OCI-LY3 (cell line): ENCODE data around the gene RGMB.

Experiments
- H2AFZ ChIP-seq: fragments of 200-600, 300-600 bp; shearing (Covaris generic); 2 replicates; pipeline ENCODE4 v1.6.0; 2014; ENCODE audit warnings: antibody characterized with exemption, low read depth, low read length
- H3K27ac ChIP-seq: fragments of 200-600, 300-600 bp; sonication (generic); 2 replicates; pipeline ENCODE4 v1.5.1; 2014; ENCODE audit warnings: mild to moderate bottlenecking, low read length, moderate library complexity, mixed read lengths
- H3K27me3 ChIP-seq: fragments of 200-600, 300-600 bp; sonication (generic); 2 replicates; pipeline ENCODE4 v1.6.1; 2014; ENCODE audit warnings: low read depth, low read length, mixed read lengths
- H3K36me3 ChIP-seq: fragments of 200-600, 300-600 bp; sonication (generic); replicated peaks from 2 replicates; pipeline ENCODE3; 2014; ENCODE audit warnings: low read depth, low read length, mixed read lengths
- H3K4me1 ChIP-seq: fragments of 300-600, 200-600 bp; sonication (generic); 2 replicates; pipeline ENCODE4 v1.6.1; 2014; ENCODE audit warnings: low read length, mixed read lengths
- H3K4me2 ChIP-seq: fragments of 200-600, 300-600 bp; sonication (generic); 2 replicates; pipeline ENCODE4 v1.6.1; 2014; ENCODE audit warnings: low read length, mixed read lengths
- H3K4me3 ChIP-seq: fragments of 300-600, 200-600 bp; sonication (generic); 2 replicates; pipeline ENCODE4 v1.5.1; 2014; ENCODE audit warnings: antibody characterized with exemption, mild to moderate bottlenecking, low read length, moderate library complexity
- H3K79me2 ChIP-seq: fragments of 300-600, 200-600 bp; shearing (Covaris generic); 2 replicates; pipeline ENCODE4 v1.6.1; 2014; ENCODE audit warnings: mild to moderate bottlenecking, low read length, mixed read lengths
- H3K9ac ChIP-seq: fragments of 300-600, 200-600 bp; shearing (Covaris generic); 2 replicates; pipeline ENCODE4 v1.6.0; 2014; ENCODE audit warnings: mild to moderate bottlenecking, low read length, moderate library complexity
- H3K9me3 ChIP-seq: fragments of 200-600, 300-600 bp; shearing (Covaris generic); 2 replicates; pipeline ENCODE4 v1.6.1; 2014; ENCODE audit warnings: low read length, mixed read lengths; ENCODE audit not compliant: insufficient read depth
- H4K20me1 ChIP-seq: fragments of 200-600, 300-600 bp; sonication (generic); 2 replicates; pipeline ENCODE4 v1.6.1; 2016; ENCODE audit warnings: low read length, mixed read lengths; ENCODE audit not compliant: insufficient read depth
- EZH2phosphoT487 ChIP-seq: fragments of 200-600 bp; shearing (Covaris generic); IDR thresholded peaks from 2 replicates; pipeline ENCODE4 v1.6.1; 2018; ENCODE audit warnings: antibody characterized with exemption, mixed run types, low read depth
- TF ChIP-seq, protein P1 (sequence below): fragments of 200-600, 300-600 bp; sonication (generic); IDR thresholded peaks from 2 replicates; pipeline ENCODE4 v1.5.1; 2014; ENCODE audit warnings: antibody characterized with exemption, low read length, low read depth

RGMB gene

DNA sequence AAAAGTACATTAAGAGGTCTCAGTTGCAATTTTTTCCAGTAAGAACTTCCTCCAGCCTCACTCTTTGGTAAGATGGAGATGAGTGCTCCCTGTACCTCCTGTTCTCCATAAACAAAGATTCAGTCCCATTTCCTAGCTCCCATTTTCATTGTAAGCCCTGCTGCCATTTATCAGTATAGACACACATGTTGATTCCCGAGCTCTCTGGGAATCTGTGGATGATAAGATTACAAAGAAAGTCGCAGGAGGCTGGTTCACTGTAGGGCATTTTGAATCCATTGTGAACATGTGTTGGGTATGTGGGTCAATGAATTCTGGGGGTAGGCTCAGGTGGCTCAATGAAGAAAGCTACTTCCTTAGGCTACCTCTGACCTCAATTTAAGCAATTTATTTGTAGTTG is 36.7 kb downstream of the RGMB start:
- no peak overlapping the region for H3K4me2 ChIP-seq
- H3K9me3 ChIP-seq: no peaks in the 10 kb centered on the region
- H3K36me3 ChIP-seq: no peaks in the 10 kb centered on the region
- no peaks in the 10 kb centered on the region for H4K20me1 ChIP-seq
- H2AFZ ChIP-seq: no peak overlapping the region
- H3K27me3 ChIP-seq: no peaks in the 10 kb centered on the region
- H3K27ac ChIP-seq: no peak overlapping the region
- TF ChIP-seq, protein P1, sequence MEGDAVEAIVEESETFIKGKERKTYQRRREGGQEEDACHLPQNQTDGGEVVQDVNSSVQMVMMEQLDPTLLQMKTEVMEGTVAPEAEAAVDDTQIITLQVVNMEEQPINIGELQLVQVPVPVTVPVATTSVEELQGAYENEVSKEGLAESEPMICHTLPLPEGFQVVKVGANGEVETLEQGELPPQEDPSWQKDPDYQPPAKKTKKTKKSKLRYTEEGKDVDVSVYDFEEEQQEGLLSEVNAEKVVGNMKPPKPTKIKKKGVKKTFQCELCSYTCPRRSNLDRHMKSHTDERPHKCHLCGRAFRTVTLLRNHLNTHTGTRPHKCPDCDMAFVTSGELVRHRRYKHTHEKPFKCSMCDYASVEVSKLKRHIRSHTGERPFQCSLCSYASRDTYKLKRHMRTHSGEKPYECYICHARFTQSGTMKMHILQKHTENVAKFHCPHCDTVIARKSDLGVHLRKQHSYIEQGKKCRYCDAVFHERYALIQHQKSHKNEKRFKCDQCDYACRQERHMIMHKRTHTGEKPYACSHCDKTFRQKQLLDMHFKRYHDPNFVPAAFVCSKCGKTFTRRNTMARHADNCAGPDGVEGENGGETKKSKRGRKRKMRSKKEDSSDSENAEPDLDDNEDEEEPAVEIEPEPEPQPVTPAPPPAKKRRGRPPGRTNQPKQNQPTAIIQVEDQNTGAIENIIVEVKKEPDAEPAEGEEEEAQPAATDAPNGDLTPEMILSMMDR: no peak
- no peak for TF ChIP-seq EZH2phosphoT487
- H3K4me3 ChIP-seq: no peak overlapping the region
- H3K79me2 ChIP-seq: no peaks in the 10 kb centered on the region
- no peak overlapping the region for H3K9ac ChIP-seq
- H3K4me1 ChIP-seq: no peaks in the 10 kb centered on the region

DNA sequence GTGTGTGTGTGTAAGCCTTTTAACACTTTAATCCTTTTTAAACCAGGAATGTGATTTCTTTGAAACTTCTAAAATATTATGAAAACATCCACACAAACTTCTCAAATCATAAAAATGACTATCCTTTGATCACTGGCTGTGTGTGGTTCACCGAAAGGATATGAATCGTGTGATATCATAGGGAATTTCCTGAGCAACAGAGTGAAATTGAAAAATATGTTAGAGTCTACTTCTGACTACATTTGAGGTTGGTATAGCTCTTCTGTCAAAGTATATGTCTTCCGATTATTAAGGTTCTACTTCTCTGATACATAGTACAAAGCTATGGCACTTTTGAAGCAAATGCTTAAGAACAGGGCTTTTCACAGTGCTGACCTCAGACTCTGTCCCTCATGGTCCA is 40.3 kb downstream of the RGMB start:
- H3K4me2 ChIP-seq: no peak overlapping the region
- no peaks in the 10 kb centered on the region for H4K20me1 ChIP-seq
- H3K4me1 ChIP-seq: no peaks in the 10 kb centered on the region
- no peaks in the 10 kb centered on the region for H3K27me3 ChIP-seq
- H2AFZ ChIP-seq: no peak overlapping the region
- no peak overlapping the region for H3K9ac ChIP-seq
- H3K9me3 ChIP-seq: no peaks in the 10 kb centered on the region
- no peaks in the 10 kb centered on the region for H3K79me2 ChIP-seq
- TF ChIP-seq, protein P1: no peak
- no peak for TF ChIP-seq EZH2phosphoT487
- no peaks in the 10 kb centered on the region for H3K36me3 ChIP-seq
- no peak overlapping the region for H3K4me3 ChIP-seq
- H3K27ac ChIP-seq: no peak overlapping the region

DNA sequence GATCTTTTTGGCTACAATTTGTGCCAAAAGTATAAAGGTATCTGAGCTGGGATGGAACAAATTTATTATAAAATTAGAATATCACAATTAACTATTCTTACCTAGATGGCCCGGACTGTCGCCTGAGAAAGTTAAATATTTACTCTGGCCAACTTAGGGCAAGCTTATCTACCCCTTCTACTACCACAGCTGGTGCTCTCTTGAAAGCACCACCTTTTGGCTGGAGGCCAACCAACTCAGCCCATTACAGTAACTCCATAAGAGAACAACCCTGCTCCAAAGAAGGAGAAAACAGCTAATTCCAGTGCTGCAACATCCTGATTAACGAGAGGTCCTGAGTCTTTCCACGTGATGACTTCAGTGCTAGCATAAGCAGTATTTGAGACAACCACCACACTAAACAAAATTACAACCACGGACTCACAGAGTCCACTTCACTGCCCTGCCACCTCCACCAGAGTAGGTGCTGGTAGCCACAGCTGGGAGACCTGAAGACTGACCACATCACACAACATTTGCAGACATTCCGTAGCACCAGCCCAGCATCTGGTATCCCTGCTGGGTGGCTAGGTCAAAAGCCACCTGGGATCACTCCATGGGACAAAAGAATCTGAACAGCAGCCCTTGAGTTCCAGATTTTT is 43.2 kb downstream of the RGMB start:
- Histone ChIP-seq H3K4me2 (no peak overlapping the region), H3K27me3 (no peaks in the 10 kb centered on the region), H3K9ac (no peak overlapping the region), H3K27ac (no peak overlapping the region), H2AFZ (no peak overlapping the region), H3K4me1 (no peaks in the 10 kb centered on the region), H4K20me1 (no peaks in the 10 kb centered on the region), H3K4me3 (no peak overlapping the region), H3K9me3 (no peaks in the 10 kb centered on the region), H3K79me2 (no peaks in the 10 kb centered on the region), H3K36me3 (no peaks in the 10 kb centered on the region)
- no peak for TF ChIP-seq EZH2phosphoT487
- TF ChIP-seq, protein P1: no peak

DNA sequence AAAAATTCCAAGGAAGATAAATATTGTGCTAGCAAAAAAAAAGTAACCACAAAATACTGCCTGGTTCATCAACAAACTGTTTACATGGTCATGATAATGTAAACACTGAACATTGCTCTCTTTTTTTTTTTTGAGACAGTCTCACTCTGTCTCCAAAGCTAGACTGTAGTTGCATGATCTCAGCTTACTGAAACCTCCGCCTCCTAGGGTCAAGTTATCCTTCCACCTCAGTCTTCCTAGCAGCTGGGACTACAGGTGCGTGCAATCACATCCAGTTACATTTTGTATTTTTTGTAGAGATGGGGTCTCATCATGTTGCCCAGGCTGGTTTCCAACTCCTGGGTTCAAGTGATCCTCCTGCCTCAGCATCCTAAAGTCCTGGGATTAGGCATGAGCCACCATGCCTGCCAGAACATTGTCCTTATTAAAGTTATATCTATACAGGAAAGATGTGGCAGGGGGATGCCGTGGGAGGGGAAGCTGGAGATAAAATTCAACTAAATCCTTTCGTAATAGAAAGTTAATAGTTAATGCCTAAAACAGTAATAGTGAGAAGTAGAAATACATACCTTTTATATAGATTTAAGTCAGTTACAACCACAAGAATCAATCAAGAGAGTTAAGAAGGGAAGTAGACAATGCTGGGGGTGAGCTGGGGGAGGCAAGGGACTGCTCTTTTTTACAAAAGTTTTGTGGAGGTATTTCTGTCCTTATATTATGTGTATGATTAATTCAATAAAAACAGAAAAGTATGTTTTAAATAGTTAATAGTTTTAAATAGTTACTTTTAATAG is 52.3 kb downstream of the RGMB start:
- Histone ChIP-seq H3K27me3 (no peaks in the 10 kb centered on the region), H3K9ac (no peak overlapping the region), H3K4me2 (peak overlapping the region; percentile 35), H3K9me3 (no peaks in the 10 kb centered on the region), H3K4me1 (peaks cover 17% of the 10 kb centered on the region), H3K36me3 (no peaks in the 10 kb centered on the region), H3K79me2 (no peaks in the 10 kb centered on the region), H3K27ac (no peak overlapping the region), H4K20me1 (no peaks in the 10 kb centered on the region), H2AFZ (no peak overlapping the region), H3K4me3 (no peak overlapping the region; the same call in 1 of the 2 replicates)
- TF ChIP-seq, protein P1: no peak
